Thoracic aorta (tissue), 2 donors: Measurements from ENCODE around the gene MSI2. TPM values are rescaled to one million over a fixed set of nuclear protein-coding genes. Genes with fewer than 3 reads are reported as not detected.

Source experiments
- ATAC-seq: fragments of 150-250 bp; one replicate; pipeline ENCODE4 v1.8.0; 2017; ENCODE audit warnings: low read depth; ENCODE audit not compliant: insufficient number of reproducible peaks, low FRiP score
- DNase-seq: peaks from one replicate; pipeline ENCODE4 v3.0.0-alpha.2; 2020; ENCODE audit warnings: low spot score
- H3K27ac ChIP-seq, 2 donors: fragments of 200-600 bp; sonication (generic); 1 replicate in 1 of 2; 2 replicates in 1 of 2; pipeline ENCODE4 v1.5.1; 2016; ENCODE audit warnings: mild to moderate bottlenecking in 2 of 2, moderate library complexity in 2 of 2
- H3K27me3 ChIP-seq: fragments of 200-600 bp; sonication (generic); replicated peaks from 2 replicates; pipeline ENCODE4 v1.6.0; 2016; ENCODE audit warnings: mild to moderate bottlenecking; ENCODE audit not compliant: insufficient read depth
- H3K36me3 ChIP-seq: fragments of 200-600 bp; sonication (generic); one replicate; pipeline ENCODE4 v1.5.1; 2016
- H3K4me1 ChIP-seq, 2 donors: fragments of 200-600 bp; sonication (generic); 1 replicate in 1 of 2; 2 replicates in 1 of 2; pipeline versions ENCODE4 v1.5.1 to v1.6.0; 2016; ENCODE audit warnings: low read depth in 2 of 2, mild to moderate bottlenecking in 1 of 2; ENCODE audit not compliant: control insufficient read depth in 1 of 2
- H3K4me3 ChIP-seq: fragments of 200-600 bp; sonication (generic); 2 replicates; pipeline ENCODE4 v1.5.1; 2016; ENCODE audit warnings: mild to moderate bottlenecking
- H3K9me3 ChIP-seq: fragments of 200-600 bp; sonication (generic); 2 replicates; pipeline ENCODE4 v1.5.1; 2016
- total RNA-seq, 2 donors: library from RNA; depleted of rRNA; stranded (reverse); fragments of >200 nt; gene quantifications; one replicate each; pipeline versions ENCODE4 v1.1.0 to v1.2.3, GENCODE V29; 2016
- TF ChIP-seq, protein P1 (sequence below): fragments of 200-600 bp; sonication (generic); IDR thresholded peaks from one replicate; pipeline ENCODE4 v1.5.1; 2019; ENCODE audit warnings: antibody characterized with exemption

The MSI2 gene
- total RNA-seq, 2 donors from 2014 or later: 32.1 to 46.2 TPM

DNA sequence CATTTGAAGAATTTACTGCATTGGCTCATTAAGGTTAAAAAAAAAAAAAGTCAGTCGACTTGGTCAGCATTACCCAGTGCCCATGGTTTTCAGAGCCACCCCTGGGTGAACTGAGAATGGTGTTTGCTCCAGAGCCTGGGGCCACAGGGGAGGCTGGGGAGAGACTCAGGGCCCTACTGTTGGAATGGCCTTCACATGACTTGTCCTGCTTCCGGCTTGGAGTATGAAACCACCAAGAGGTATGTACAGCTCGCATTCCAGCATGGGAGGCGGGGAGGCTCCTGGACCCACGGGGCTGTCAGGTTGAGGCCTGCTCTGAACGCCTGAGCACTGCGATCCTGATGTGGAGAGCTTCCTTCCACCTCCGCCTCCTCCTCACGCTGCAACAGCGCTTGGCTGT, 36.8 kb downstream of the MSI2 start:
- no peaks in the 10 kb centered on the region for H3K36me3 ChIP-seq
- peaks cover 0 to 17% of the 10 kb centered on the region in 2 donors for H3K4me1 ChIP-seq
- TF ChIP-seq, protein P1, sequence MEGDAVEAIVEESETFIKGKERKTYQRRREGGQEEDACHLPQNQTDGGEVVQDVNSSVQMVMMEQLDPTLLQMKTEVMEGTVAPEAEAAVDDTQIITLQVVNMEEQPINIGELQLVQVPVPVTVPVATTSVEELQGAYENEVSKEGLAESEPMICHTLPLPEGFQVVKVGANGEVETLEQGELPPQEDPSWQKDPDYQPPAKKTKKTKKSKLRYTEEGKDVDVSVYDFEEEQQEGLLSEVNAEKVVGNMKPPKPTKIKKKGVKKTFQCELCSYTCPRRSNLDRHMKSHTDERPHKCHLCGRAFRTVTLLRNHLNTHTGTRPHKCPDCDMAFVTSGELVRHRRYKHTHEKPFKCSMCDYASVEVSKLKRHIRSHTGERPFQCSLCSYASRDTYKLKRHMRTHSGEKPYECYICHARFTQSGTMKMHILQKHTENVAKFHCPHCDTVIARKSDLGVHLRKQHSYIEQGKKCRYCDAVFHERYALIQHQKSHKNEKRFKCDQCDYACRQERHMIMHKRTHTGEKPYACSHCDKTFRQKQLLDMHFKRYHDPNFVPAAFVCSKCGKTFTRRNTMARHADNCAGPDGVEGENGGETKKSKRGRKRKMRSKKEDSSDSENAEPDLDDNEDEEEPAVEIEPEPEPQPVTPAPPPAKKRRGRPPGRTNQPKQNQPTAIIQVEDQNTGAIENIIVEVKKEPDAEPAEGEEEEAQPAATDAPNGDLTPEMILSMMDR: no peak
- H3K27ac ChIP-seq: no peak overlapping the region
- ATAC-seq: no peak
- H3K4me3 ChIP-seq: no peak overlapping the region
- H3K9me3 ChIP-seq: no peaks in the 10 kb centered on the region
- DNase-seq: no peak
- H3K27me3 ChIP-seq: no peaks in the 10 kb centered on the region

DNA sequence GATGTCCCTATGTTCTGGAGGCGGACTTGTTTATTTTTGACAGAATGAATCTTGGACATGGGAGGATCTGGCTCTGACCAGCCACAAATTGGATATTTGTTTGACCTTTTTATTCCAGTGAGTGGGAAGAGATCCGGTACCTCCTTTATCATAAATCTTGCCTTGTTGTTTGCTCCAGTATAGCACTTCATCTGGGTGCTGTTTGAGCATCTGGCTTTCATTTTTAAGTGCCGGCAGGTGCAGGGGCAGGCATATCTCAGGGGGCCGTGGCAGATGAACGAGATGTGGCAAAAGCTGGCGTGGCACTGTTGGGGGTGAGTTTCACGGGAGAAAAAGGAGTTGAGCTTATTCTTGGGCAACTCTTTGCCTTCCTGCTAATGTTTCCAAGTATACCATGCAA, 37.8 kb downstream of the MSI2 start:
- no peak for DNase-seq
- Histone ChIP-seq H3K27ac (no peak overlapping the region), H3K9me3 (no peaks in the 10 kb centered on the region), H3K36me3 (no peaks in the 10 kb centered on the region), H3K27me3 (no peaks in the 10 kb centered on the region), H3K4me3 (no peak overlapping the region), H3K4me1 (peaks cover 0 to 7% of the 10 kb centered on the region in 2 donors)
- TF ChIP-seq, protein P1: no peak
- no peak for ATAC-seq

DNA sequence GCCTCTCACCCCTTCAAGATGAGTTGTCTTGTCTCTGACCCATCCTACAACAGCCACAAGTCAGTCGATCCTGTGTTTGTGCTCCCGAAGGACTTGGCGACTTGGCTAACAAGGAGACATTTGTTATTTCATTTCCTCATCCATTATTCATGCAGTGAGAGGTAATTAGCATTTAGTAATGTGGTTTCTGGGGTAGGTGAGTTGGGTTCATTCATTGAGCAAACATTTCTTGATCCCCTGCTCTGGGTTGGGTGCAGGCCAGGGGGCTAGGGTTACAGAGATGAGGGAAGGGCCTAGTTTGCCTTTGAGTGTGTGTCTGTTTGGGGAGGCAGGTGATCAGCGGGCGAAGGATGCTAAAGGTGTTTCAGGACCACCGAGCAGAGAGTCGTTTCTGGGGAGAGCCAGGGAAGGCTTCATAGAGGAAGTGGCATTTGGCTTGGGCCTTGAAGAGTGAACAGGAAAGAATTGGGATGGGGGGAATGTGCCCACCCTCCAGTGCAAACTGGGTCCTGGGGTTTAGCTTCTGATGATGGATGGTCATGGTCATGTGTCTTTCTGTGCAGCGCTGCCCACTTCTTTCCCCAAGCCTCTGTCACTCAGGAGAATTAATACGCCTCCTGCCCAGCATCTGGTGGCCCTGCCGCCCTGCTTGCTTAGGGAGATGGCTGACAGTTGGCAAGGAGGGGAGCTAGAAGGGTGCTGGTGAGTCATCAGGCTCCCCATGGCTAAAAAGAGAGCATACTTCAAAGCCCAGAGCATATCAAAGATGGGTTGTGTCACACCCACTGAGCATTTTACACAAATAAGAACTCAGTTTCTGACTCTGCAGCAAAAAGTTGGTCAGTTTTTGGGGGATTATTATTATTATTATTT, 38.5 kb downstream of the MSI2 start:
- DNase-seq (no peak), ATAC-seq (no peak)
- Histone ChIP-seq H3K4me1 (peaks cover 0 to 1% of the 10 kb centered on the region in 2 donors), H3K27me3 (no peaks in the 10 kb centered on the region), H3K9me3 (no peaks in the 10 kb centered on the region), H3K4me3 (no peak overlapping the region), H3K27ac (no peak overlapping the region), H3K36me3 (no peaks in the 10 kb centered on the region)
- TF ChIP-seq, protein P1: no peak

DNA sequence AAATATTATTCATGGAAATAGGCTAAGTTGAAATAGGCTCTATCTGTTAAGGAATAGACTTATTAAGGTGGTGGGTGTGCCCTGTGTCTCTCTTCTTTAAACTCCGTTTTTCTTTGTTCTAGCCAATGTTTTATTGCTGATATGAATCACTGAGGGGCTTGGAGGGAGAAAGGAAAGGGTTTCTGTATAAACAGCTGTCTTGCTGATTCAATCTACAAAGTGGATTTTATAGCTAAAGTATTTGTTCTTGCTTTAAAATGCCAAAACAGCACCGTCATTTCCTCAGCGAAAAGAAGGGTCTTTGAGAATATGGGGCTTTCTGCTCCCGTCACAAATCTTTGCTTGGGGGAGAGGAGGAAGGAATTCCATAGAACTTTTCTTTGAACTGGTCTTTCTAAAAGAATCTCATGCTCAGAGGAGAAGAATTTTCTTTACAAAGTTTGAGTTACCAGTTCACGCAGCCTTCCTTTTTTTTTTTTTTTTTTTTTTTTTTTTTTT, 39.3 kb downstream of the MSI2 start:
- Histone ChIP-seq H3K9me3 (no peaks in the 10 kb centered on the region), H3K4me1 (no peaks in the 10 kb centered on the region), H3K27me3 (no peaks in the 10 kb centered on the region), H3K4me3 (no peak overlapping the region), H3K36me3 (no peaks in the 10 kb centered on the region), H3K27ac (no peak overlapping the region)
- TF ChIP-seq, protein P1: no peak
- ATAC-seq (no peak), DNase-seq (no peak)

DNA sequence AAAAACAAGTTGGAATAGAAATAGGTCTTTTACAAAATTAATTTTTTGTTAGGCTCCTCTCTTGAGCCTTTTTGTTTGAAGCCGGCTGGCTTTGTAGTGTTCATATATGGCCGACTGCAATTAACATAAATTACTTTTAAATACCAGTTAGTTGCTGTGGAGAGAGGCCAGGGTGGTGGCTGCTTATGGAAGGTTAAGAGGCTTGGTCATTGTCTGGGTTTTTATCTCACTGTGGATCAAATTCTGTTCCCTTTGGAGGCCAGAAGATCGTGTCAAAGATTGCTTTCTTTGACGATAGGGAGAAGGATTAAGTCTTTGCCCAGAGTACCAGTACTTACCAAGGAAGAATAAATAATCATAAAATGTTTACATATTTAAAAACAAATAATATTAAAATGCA, 39.9 kb downstream of the MSI2 start:
- DNase-seq (no peak), ATAC-seq (no peak)
- Histone ChIP-seq H3K27me3 (no peaks in the 10 kb centered on the region), H3K9me3 (no peaks in the 10 kb centered on the region), H3K27ac (no peak overlapping the region), H3K36me3 (no peaks in the 10 kb centered on the region), H3K4me1 (no peaks in the 10 kb centered on the region), H3K4me3 (no peak overlapping the region)
- TF ChIP-seq, protein P1: no peak
